H9 (cell line): ENCODE results near the gene WDR20. TPM values are rescaled to one million over a fixed set of nuclear protein-coding genes. Genes with fewer than 3 reads are reported as not detected.

ENCODE experiments used
- DNase-seq: peaks from one replicate; pipeline ENCODE4 v3.0.0-alpha.2; 2017
- H2AFZ ChIP-seq: one replicate; pipeline ENCODE4 v1.6.1; 2013; ENCODE audit warnings: mild to moderate bottlenecking, low read length, control low read depth, moderate library complexity
- H2AK5ac ChIP-seq: 2 replicates; pipeline ENCODE4 v1.6.1; 2013; ENCODE audit warnings: low read length, control low read depth, mixed read lengths; ENCODE audit not compliant: insufficient read length
- H2BK120ac ChIP-seq: one replicate; pipeline ENCODE4 v1.6.1; 2013; ENCODE audit warnings: low read depth, mild to moderate bottlenecking, low read length, control low read depth, inconsistent platforms; ENCODE audit not compliant: poor library complexity, severe bottlenecking
- H2BK12ac ChIP-seq: 2 replicates; pipeline ENCODE4 v1.6.1; 2013; ENCODE audit warnings: low read length, control low read depth, mixed read lengths, low read depth; ENCODE audit not compliant: insufficient read length
- H2BK15ac ChIP-seq: 2 replicates; pipeline ENCODE4 v1.6.1; 2013; ENCODE audit warnings: low read depth, low read length, control low read depth
- H2BK20ac ChIP-seq: one replicate; pipeline ENCODE4 v1.6.1; 2013; ENCODE audit warnings: low read depth, mild to moderate bottlenecking, low read length, control low read depth, inconsistent platforms; ENCODE audit not compliant: poor library complexity, severe bottlenecking
- H2BK5ac ChIP-seq: 2 replicates; pipeline ENCODE4 v1.6.1; 2013; ENCODE audit warnings: low read length, control low read depth, mixed read lengths; ENCODE audit not compliant: insufficient read length
- H3K14ac ChIP-seq: 2 replicates; pipeline ENCODE4 v1.6.1; 2013; ENCODE audit warnings: low read length, control low read depth; ENCODE audit not compliant: insufficient read depth
- H3K18ac ChIP-seq: 2 replicates; pipeline ENCODE4 v1.6.1; 2013; ENCODE audit warnings: low read depth, mild to moderate bottlenecking, mixed read lengths, low read length, control low read depth; ENCODE audit not compliant: insufficient read length
- H3K23ac ChIP-seq: 2 replicates; pipeline ENCODE4 v1.6.1; 2013; ENCODE audit warnings: low read length, control low read depth, mixed read lengths, low read depth; ENCODE audit not compliant: insufficient read length
- H3K23me2 ChIP-seq: 2 replicates; pipeline ENCODE4 v1.6.1; 2013; ENCODE audit warnings: low read depth, mild to moderate bottlenecking, mixed read lengths, low read length, control low read depth; ENCODE audit not compliant: insufficient read length, poor library complexity, severe bottlenecking
- H3K27ac ChIP-seq: 2 replicates; pipeline ENCODE4 v1.5.1; 2013; ENCODE audit warnings: low read length, control low read depth, mixed read lengths, low read depth; ENCODE audit not compliant: insufficient read length
- H3K27me3 ChIP-seq: 2 replicates; pipeline ENCODE4 v1.6.1; 2013; ENCODE audit warnings: low read length, control low read depth, inconsistent platforms; ENCODE audit not compliant: insufficient read depth
- H3K4ac ChIP-seq: 2 replicates; pipeline ENCODE4 v1.6.1; 2013; ENCODE audit warnings: low read depth, mild to moderate bottlenecking, control low read depth, inconsistent platforms, low read length, moderate library complexity
- H3K4me1 ChIP-seq: 2 replicates; pipeline ENCODE4 v1.6.1; 2013; ENCODE audit warnings: low read length, control low read depth, inconsistent platforms; ENCODE audit not compliant: insufficient read depth
- H3K4me2 ChIP-seq: 2 replicates; pipeline ENCODE4 v1.6.1; 2013; ENCODE audit warnings: low read length, control low read depth, mixed read lengths; ENCODE audit not compliant: insufficient read length, insufficient read depth
- H3K56ac ChIP-seq: 2 replicates; pipeline ENCODE4 v1.6.1; 2013; ENCODE audit warnings: low read depth, mild to moderate bottlenecking, mixed read lengths, low read length, control low read depth; ENCODE audit not compliant: insufficient read length
- H3K79me1 ChIP-seq: 2 replicates; pipeline ENCODE4 v1.6.1; 2013; ENCODE audit warnings: low read depth, mild to moderate bottlenecking, moderate library complexity, low read length, control low read depth, inconsistent platforms; ENCODE audit not compliant: insufficient read depth, poor library complexity, severe bottlenecking
- H3K79me2 ChIP-seq: 2 replicates; pipeline ENCODE4 v1.6.1; 2013; ENCODE audit warnings: low read length, control low read depth, inconsistent platforms; ENCODE audit not compliant: insufficient read depth
- H3K9ac ChIP-seq: 2 replicates; pipeline ENCODE4 v1.6.1; 2013; ENCODE audit warnings: low read length, control low read depth, mixed read lengths; ENCODE audit not compliant: insufficient read length; ENCODE audit errors: extremely low read depth
- H3K9me3 ChIP-seq: one replicate; pipeline ENCODE4 v1.6.1; 2013; ENCODE audit warnings: low read depth, low read length, inconsistent platforms; ENCODE audit not compliant: control insufficient read depth
- H3T11ph ChIP-seq: one replicate; pipeline ENCODE4 v1.6.1; 2013; ENCODE audit warnings: mild to moderate bottlenecking, low read length, control low read depth, inconsistent platforms
- H4K20me1 ChIP-seq: one replicate; pipeline ENCODE4 v1.6.1; 2013; ENCODE audit not compliant: control insufficient read depth, insufficient read length, insufficient read depth
- H4K5ac ChIP-seq: 2 replicates; pipeline ENCODE4 v1.6.1; 2013; ENCODE audit warnings: low read depth, mild to moderate bottlenecking, mixed read lengths, low read length, control low read depth; ENCODE audit not compliant: insufficient read length
- H4K8ac ChIP-seq: replicated peaks from 2 replicates; pipeline ENCODE4 v1.6.1; 2013; ENCODE audit warnings: low read length, control low read depth, mixed read lengths, low read depth; ENCODE audit not compliant: insufficient read length
- H4K91ac ChIP-seq: 2 replicates; pipeline ENCODE4 v1.6.1; 2013; ENCODE audit warnings: low read depth, mild to moderate bottlenecking, moderate library complexity, mixed read lengths, low read length, control low read depth; ENCODE audit not compliant: insufficient read length
- H3K27ac Mint-ChIP-seq, 3 experiments: 2 replicates in 2 of 3; 3 replicates in 1 of 3; pipeline ENCODE4 v1.8.0; 2020 to 2021; ENCODE audit warnings: mixed read lengths in 3 of 3, mild to moderate bottlenecking in 1 of 3, moderate library complexity in 1 of 3
- H3K27me3 Mint-ChIP-seq: 2 replicates; pipeline ENCODE4 v1.8.0; 2021; ENCODE audit warnings: low read depth, mild to moderate bottlenecking, moderate library complexity, mixed read lengths
- H3K36me3 Mint-ChIP-seq, 3 experiments: 2 replicates in 2 of 3; 3 replicates in 1 of 3; pipeline ENCODE4 v1.8.0; 2020 to 2021; ENCODE audit warnings: low read depth in 3 of 3, mixed read lengths in 3 of 3; ENCODE audit not compliant: insufficient read depth in 1 of 3
- H3K4me1 Mint-ChIP-seq, 2 experiments: 2 replicates each; pipeline ENCODE4 v1.8.0; 2020; ENCODE audit warnings: mixed read lengths in 2 of 2
- H3K4me3 Mint-ChIP-seq, 2 experiments: 2 replicates in 1 of 2; 3 replicates in 1 of 2; pipeline ENCODE4 v1.8.0; 2020 to 2021; ENCODE audit warnings: mild to moderate bottlenecking in 2 of 2, mixed read lengths in 2 of 2, moderate library complexity in 1 of 2
- H3K9me3 Mint-ChIP-seq, 2 experiments: 2 replicates in 1 of 2; 3 replicates in 1 of 2; pipeline ENCODE4 v1.8.0; 2020; ENCODE audit warnings: mild to moderate bottlenecking in 2 of 2, mixed read lengths in 2 of 2, moderate library complexity in 1 of 2
- CTCF ChIP-seq: fragments of 200-600 bp; sonication (generic); conservative IDR thresholded peaks from 3 replicates; pipeline ENCODE4 v1.8.0; 2021; ENCODE audit warnings: antibody characterized with exemption, mild to moderate bottlenecking
- WGBS: extraction: QIAGEN DNeasy Blood & Tissue Kit; methylation state at CpG from one replicate; pipeline ENCODE4 v1.1.7; 2013; ENCODE audit warnings: missing lambda C conversion rate, low lambda C conversion rate, mixed read lengths; ENCODE audit not compliant: insufficient read length; ENCODE audit errors: extremely low coverage; 5-methylcytosine and 5-hydroxymethylcytosine counted together
- total RNA-seq: library from RNA; stranded (reverse); gene quantifications from 2 replicates; pipeline ENCODE4 v1.2.1, GENCODE V29; 2021

The WDR20 gene
- total RNA-seq, 1 experiment from 2014 or later: 31.6 TPM

DNA sequence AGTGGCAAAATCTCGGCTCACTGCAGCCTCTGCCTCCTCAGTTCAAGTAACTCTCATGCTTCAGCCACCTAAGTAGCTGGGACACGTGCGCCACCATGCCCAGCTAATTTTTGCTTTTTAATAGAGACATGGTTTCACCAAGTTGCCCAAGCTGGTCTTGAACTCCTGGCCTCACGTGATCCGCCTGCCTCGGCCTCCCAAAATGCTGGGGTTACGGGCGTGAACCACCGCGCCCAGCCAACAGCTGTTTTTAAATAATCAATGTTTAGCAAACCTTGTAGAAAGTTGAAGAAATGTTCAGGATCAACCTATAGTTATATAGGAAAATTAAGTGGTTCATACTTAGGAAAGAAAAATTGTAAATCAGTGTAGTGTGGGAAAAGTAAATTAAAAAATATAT, 46.9 kb upstream of the WDR20 start:
- no peak overlapping the region for H2BK20ac ChIP-seq
- H3K4me1 Mint-ChIP-seq: peaks cover 30 to 41% of the 10 kb centered on the region in 2 experiments
- peaks cover 2% of the 10 kb centered on the region for H3K23me2 ChIP-seq
- H3K18ac ChIP-seq: no peak overlapping the region
- no peak overlapping the region for H3K9ac ChIP-seq
- no peak for TF ChIP-seq CTCF
- H3K79me2 ChIP-seq: no peaks in the 10 kb centered on the region
- no peak overlapping the region for H3K23ac ChIP-seq
- H4K8ac ChIP-seq: no peak overlapping the region
- no peaks in the 10 kb centered on the region for H3K27me3 ChIP-seq
- H3K4me3 Mint-ChIP-seq: no peak overlapping the region
- H2AK5ac ChIP-seq: no peak overlapping the region
- no peak overlapping the region for H3K27ac ChIP-seq
- H3K14ac ChIP-seq: no peak overlapping the region
- H4K20me1 ChIP-seq: no peaks in the 10 kb centered on the region
- H3K79me1 ChIP-seq: no peaks in the 10 kb centered on the region
- no peak overlapping the region for H2BK5ac ChIP-seq
- no peak overlapping the region for H2AFZ ChIP-seq
- H3K4ac ChIP-seq: no peak overlapping the region
- H4K5ac ChIP-seq: no peak overlapping the region
- H3T11ph ChIP-seq: no peak overlapping the region
- DNase-seq: no peak
- no peak overlapping the region for H2BK120ac ChIP-seq
- no peak overlapping the region for H3K56ac ChIP-seq
- no peak overlapping the region for H3K27ac Mint-ChIP-seq
- no CpG with 5 or more reads among the region's 10 CpGs for WGBS
- peaks cover 10% of the 10 kb centered on the region for H3K27me3 Mint-ChIP-seq
- no peaks in the 10 kb centered on the region; a peak in 2 of 5 replicates for H3K9me3 Mint-ChIP-seq
- H3K36me3 Mint-ChIP-seq: peaks cover 0 to 5% (median 0%) of the 10 kb centered on the region in 3 experiments; a peak in 1 of 7 replicates
- peaks cover 3% of the 10 kb centered on the region; the same call in 1 of the 2 replicates for H3K4me1 ChIP-seq
- H4K91ac ChIP-seq: no peak overlapping the region
- H3K4me2 ChIP-seq: no peak overlapping the region
- H2BK12ac ChIP-seq: no peak overlapping the region
- no peak overlapping the region for H2BK15ac ChIP-seq
- H3K9me3 ChIP-seq: no peaks in the 10 kb centered on the region
